GM21526 (cell line): ENCODE data around the gene MSH5.
"Not testable (repeated sequence)": the region's sequence is repeated elsewhere in the genome, so short reads cannot be mapped to it uniquely, and the experiment has no call there.

Experiments
- ATAC-seq: cut with Tn5 transposase; IDR thresholded peaks from one replicate; pipeline ENCODE4 v1.9.1; 2021; ENCODE audit warnings: moderate library complexity; ENCODE audit not compliant: unreplicated experiment, low FRiP score

The MSH5 gene

DNA sequence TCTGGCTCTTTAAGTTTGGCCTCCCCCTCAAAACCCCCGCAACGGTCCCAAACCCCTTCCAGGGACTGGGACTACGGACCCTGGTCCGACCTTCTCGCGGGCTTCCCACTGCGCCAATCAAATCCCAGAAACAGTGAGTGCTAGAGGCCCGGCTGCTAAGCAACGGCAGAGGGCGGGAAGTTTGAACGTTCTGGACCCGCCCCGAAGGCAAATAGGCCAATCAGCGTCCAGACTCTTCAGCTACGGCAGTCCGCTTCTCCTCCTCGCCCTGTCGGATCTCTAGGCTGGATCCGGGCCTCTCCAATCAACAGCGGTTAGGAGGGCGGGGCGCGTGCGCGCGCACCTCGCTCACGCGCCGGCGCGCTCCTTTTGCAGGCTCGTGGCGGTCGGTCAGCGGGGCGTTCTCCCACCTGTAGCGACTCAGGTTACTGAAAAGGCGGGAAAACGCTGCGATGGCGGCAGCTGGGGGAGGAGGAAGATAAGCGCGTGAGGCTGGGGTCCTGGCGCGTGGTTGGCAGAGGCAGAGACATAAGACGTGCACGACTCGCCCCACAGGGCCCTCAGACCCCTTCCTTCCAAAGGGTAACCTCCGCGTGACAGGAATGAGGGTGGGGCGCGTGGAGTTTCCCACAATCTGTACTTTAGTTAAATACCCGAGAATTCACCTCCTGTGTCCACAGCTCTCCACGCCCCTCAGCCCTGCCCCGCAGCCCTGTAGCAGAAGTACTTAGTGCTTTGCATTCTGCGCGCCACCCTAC is at the start of gene MSH5:
Gene MSH5, plus strand, starts transcription at position 367 of the 758 bp plus-strand sequence. CDS start 462 bp downstream, outside the sequence.
- ATAC-seq, result peak; percentile 70

DNA sequence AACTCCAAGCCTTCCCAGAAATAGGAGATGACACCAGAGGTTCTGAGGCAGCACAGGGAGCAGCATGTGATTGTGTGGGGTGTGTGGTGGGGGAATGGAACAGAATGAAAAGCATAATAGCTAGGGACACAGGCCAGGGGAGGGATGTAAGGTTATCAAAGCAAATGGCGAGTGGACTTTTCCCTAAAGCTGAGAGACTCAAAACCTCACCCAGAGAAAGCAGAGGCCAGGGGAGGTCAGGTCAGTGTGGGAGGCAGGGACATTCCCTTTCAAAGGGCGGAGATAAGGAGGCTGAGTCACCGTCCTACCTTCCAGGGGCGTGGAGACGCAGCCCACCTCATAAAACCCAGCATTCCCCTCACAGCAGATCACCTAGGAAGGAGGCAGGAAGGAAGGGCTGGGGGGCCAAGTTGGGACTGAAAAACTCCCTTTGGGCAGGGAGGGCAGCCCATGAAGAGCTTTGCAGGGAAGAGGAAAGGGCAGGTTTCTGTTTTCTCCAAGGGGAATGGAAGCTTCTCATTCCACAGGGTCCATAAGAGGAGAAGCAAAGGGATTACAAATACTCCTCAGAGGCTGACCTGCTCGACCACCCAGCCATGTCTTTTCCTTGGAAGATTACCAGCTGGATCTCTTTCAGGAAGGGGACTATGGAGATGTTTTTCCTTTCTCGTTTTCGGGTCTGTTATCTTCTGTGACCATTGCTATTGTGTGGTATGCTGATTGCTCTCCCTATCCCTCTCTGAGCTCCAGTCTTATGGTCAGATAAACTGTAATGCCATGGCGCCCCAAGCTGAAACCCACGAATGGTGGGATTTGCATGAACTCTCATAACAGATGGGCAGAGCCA is 49.4 kb upstream of the MSH5 start:
- no peak for ATAC-seq

DNA sequence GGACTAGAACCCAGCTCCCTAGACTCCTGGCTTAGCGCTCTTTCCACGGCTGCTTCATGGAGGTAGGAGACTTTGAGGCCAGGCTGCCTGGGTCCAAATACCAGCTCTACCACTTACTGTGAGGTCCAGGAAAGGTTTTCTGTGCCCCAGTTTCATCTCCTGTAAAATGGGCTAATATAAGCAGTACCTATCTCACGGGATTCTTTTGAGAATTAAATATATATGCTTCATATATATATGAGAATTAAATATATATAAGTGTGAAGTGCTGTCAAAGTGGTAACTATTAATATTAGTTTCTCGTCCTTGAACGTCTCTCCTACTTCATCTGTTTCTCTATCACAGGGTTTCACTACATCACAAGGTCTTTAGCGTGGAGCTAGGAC is 48.7 kb upstream of the MSH5 start:
- no peak for ATAC-seq

DNA sequence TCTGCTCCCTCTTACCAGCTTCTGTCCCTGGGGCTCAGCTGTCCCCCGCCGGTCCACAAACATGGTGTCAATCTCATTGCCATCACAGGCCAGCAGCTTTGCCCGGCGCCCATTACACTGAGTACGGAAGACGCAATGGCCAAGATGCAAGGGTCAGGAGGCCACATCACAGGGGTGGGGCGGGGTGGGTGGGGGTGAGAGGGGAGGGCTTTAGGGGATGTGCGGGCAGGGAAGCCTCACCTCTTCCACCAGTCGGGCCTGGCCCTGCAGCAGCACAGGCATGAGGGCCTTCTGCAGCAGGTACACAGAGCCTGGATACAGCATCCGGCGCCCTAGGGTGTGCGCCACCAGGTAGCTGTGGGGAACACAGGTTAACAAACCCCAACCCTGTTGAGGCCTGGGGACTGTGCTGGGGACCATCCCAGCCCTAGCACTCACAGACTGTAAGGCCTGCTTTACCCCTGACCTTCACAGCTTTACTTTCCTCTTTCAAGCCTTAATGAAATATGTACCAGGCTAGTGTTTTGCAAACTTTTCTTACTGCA is 48.2 kb upstream of the MSH5 start:
- no peak for ATAC-seq

- ATAC-seq, result no peak
These were observed 47.5 kb upstream of the MSH5 start for GRCh38 chr6:31692353-31692752.

DNA sequence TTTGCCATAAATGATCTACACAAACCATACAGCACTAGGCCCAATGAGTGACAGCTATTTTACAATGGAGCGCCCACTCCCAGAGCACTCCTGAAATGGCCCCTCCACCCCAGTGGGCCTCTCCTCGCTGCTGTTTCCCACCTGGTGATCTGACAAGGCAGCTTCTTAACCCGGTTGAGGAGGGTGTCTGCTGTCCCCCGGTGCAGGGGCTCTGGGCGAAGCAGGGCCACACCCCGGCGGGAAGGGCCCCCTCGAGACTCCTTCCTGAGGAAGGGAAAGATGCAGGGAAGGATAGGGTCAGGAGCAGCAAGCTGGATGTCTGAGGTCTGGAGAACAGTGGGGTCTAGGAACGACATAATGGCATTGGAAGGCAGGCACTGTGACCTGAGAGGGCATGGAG is 46.9 kb upstream of the MSH5 start:
- ATAC-seq, result no peak

- no peak for ATAC-seq
These were observed 46.3 kb upstream of the MSH5 start for GRCh38 chr6:31693535-31693934.

DNA sequence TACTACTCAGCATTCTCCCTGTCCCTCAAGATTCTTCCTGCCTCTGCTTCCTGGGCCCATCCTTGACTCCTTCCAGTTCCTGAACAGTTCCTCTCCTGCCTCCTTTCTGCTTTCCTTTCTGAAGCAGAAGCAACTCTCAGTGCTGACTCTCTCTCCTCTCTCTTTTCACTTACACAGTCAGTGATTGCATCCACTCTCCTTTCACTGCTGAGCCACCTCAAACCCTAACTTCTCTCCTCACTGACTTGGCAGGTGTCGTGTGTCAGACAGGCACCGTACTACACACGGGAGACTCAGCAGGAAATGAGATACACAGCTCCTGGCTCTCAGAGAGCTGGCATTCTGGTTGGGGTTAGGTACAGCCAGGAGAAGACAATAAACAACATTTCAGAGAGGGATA is 42.2 kb upstream of the MSH5 start:
- no peak for ATAC-seq

- ATAC-seq, result no peak
These were observed 38.9 kb upstream of the MSH5 start for GRCh38 chr6:31700740-31701401.

DNA sequence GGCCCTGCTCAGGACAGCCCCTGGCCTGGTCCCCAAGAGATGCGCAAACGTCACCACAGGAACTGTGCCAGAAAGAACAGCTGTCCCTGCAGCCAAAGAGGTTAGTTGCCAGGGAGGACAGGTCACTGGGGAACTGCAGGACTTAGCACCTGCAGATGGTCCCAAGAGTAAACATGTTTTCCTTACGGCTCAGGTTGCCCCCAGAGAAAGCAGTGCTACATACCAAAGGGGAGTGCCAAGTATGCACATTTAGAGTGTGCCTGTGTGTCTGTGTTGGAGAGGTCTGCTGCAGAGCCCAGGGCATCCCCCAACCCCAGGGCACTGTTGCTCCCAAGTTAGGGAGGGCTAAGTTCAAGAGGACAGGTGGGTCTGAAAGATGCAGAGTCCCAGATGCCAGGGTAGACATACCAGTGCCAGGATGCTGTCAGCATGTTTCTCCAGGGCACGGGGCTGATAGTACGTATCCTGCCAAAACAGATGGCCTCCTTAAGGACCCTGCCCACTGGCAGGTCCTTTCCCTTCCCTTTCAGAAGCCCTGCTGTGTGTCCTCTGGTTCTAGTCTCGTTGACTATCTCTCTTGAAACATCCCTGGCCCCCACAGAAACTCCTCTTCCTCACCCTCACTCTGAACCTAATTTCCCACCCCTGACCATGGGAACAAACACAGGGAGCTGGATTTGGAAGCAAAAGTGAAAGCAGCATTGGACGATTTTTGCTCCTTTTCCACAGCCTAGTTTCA is 38.0 kb upstream of the MSH5 start:
- ATAC-seq, result no peak

- ATAC-seq, result no peak
These were observed 37.4 kb upstream of the MSH5 start for GRCh38 chr6:31702405-31702818.

GRCh38 chr6:31702819-31703716 is 36.7 kb upstream of the MSH5 start, which contains the start of gene ABHD16A:
Gene ABHD16A, minus strand, starts transcription at chr6:31703324. Its CDS starts 43 bp downstream, at chr6:31703281.
- peak; percentile 71 for ATAC-seq

- no peak for ATAC-seq
These were observed 33.9 kb upstream of the MSH5 start for GRCh38 chr6:31705931-31706330.

DNA sequence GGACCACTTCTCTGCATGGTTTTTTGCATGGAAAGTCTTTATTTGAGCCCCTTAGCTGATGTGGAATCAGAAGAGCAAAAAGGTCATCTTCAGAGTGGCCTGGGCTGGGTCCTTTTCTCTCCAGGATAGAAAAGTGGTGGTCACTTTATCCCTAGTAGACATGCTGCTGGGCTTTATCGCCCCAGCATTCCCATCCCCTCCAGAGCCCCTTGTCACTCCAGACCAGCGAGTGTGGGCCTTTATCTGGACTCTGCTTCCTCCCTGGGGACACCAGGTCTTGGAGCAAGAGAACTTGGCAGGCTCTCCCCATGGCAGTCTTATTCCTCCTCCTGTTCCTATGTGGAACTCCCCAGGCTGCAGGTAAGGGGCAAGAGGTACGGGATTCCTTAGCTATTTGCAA is 33.2 kb upstream of the MSH5 start, which contains the start of gene LY6G6F:
Gene LY6G6F, plus strand, starts transcription at position 268 of the 400 bp plus-strand sequence. Its CDS starts 41 bp downstream, at position 309.
- ATAC-seq, result no peak

DNA sequence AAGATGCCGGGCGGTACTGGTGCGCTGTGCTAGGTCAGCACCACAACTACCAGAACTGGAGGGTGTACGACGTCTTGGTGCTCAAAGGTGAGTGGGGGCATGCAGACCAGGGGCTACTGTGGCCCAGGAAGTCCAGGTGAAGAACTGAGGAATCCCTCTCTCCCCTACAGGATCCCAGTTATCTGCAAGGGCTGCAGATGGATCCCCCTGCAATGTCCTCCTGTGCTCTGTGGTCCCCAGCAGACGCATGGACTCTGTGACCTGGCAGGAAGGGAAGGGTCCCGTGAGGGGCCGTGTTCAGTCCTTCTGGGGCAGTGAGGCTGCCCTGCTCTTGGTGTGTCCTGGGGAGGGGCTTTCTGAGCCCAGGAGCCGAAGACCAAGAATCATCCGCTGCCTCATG is 32.1 kb upstream of the MSH5 start:
- ATAC-seq, result no peak

DNA sequence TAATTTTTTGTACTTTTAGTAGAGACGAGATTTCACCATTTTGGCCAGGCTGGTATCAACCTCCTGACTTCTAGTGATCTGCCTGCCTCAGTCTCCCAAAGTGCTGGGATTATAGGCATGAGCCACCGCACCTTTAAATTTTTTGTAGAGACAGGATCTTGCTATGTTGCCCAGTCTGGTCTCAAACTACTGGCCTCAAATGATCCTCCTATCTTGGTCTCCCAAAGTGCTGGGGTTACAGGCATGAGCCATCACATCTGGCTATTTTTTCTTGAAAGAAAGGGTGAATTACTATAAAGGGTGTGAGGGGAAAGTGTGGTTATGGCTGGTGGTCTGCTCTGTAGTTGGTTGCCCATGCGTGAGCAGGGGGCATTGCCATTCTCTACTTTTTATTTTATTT is 31.6 kb upstream of the MSH5 start:
- ATAC-seq, result no peak

DNA sequence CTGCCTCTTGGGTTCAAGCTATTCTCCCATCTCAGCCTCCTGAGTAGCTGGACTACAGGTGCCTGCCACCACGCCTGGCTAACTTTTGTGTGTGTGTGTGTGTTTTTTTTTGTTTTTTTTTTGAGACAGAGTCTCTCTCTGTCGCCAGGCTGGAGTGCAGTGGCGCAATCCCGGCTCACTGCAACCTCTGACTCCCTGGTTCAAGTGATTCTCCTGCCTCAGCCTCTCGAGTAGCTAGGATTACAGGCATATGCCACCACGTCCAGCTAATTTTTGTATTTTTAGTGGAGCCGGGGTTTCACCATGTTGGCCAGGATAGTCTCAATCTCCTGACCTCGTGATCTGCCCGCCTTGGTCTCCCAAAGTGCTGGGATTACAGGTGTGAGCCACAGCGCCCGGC is 30.6 kb upstream of the MSH5 start:
- not testable (repeated sequence) for ATAC-seq

- ATAC-seq, result no peak
These were observed 29.1 kb upstream of the MSH5 start for GRCh38 chr6:31710523-31711219.
